ENCODE results near the gene IL36B.

Gene IL36B

GRCh38 chr2:113015655-113016054 is 37.0 kb downstream of the IL36B start:
- Histone ChIP-seq H3K36me3 (ENCODE audit: control insufficient read depth in 1 of 2, insufficient read depth in 2 of 2, low read depth in 1 of 2, low read length in 2 of 2) (no peaks in the 10 kb centered on the region), H3K4me2 (ENCODE audit: low read length, poor library complexity, severe bottlenecking) (no peak overlapping the region), H3K79me1 (replicated peaks; ENCODE audit: low read length, poor library complexity, severe bottlenecking) (no peaks in the 10 kb centered on the region), H3K4ac (ENCODE audit: low read depth in 1 of 2, low read length in 2 of 2) (no peak overlapping the region), H3K4me3 (ENCODE audit: insufficient read depth in 1 of 2, low read depth in 1 of 2, low read length in 2 of 2) (no peak overlapping the region), H4K8ac (ENCODE audit: low read length) (no peak overlapping the region), H2BK15ac (ENCODE audit: low read depth, poor library complexity, severe bottlenecking) (no peak overlapping the region), H3K9ac (ENCODE audit: low read length) (no peak overlapping the region), H3K27me3 (ENCODE audit: control insufficient read depth in 1 of 2, insufficient read depth in 1 of 2, low read length in 2 of 2) (peaks cover 22 to 28% of the 10 kb centered on the region in 2 experiments), H2BK12ac (ENCODE audit: low read length in 2 of 2) (no peak overlapping the region), H3K9me3 (ENCODE audit: control insufficient read depth, low read length) (no peaks in the 10 kb centered on the region), H3K27ac (ENCODE audit: low read length, poor library complexity, severe bottlenecking) (no peak overlapping the region), H2AK5ac (ENCODE audit: low read length, severe bottlenecking) (no peak overlapping the region), H3K23ac (ENCODE audit: low read length in 2 of 2) (no peak overlapping the region), H3K14ac (ENCODE audit: low read length in 2 of 2) (no peak overlapping the region), H4K91ac (ENCODE audit: low read length) (no peak overlapping the region), H2BK5ac (ENCODE audit: low read depth, low read length, poor library complexity, severe bottlenecking) (no peak overlapping the region), H2BK120ac (ENCODE audit: low read depth, low read length) (no peak overlapping the region), H3K4me1 (ENCODE audit: control insufficient read depth, insufficient read depth, low read depth, low read length) (no peaks in the 10 kb centered on the region), H2AFZ (ENCODE audit: low read depth, low read length) (no peak overlapping the region), H3K18ac (ENCODE audit: low read depth in 1 of 2, low read length in 2 of 2) (no peak overlapping the region)
- no peak for DNase-seq
- WGBS = 57% methylated on average over 2 of the region's 2 CpGs

DNA sequence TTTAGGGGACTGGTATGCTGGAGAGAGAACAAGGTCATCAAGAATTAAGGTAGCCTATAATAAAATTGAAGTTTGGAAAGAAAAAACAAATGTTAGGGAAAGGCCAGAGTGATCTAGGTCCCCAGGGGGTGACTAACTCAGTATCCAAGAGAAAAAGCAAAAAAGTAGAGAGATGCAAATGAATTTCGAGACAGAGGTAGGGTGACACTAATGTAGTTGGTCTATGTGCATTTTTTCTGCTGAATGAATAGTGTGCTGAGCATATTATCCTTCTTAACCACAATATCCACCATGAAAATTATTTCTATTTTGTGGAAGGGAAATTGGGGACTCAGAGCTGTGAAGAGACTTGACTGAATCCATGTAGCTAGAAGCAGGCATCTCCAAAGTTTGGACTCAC is 37.6 kb downstream of the IL36B start:
- Histone ChIP-seq H3K4me2 (ENCODE audit: low read length, poor library complexity, severe bottlenecking) (no peak overlapping the region), H3K4ac (ENCODE audit: low read depth in 1 of 2, low read length in 2 of 2) (no peak overlapping the region), H3K27me3 (ENCODE audit: control insufficient read depth in 1 of 2, insufficient read depth in 1 of 2, low read length in 2 of 2) (peaks cover 22 to 27% of the 10 kb centered on the region in 2 experiments), H2BK15ac (ENCODE audit: low read depth, poor library complexity, severe bottlenecking) (no peak overlapping the region), H2AFZ (ENCODE audit: low read depth, low read length) (no peak overlapping the region), H2BK5ac (ENCODE audit: low read depth, low read length, poor library complexity, severe bottlenecking) (no peak overlapping the region), H3K4me3 (ENCODE audit: insufficient read depth in 1 of 2, low read depth in 1 of 2, low read length in 2 of 2) (no peak overlapping the region), H3K36me3 (ENCODE audit: control insufficient read depth in 1 of 2, insufficient read depth in 2 of 2, low read depth in 1 of 2, low read length in 2 of 2) (no peaks in the 10 kb centered on the region), H3K18ac (ENCODE audit: low read depth in 1 of 2, low read length in 2 of 2) (no peak overlapping the region), H3K23ac (ENCODE audit: low read length in 2 of 2) (no peak overlapping the region), H3K9ac (ENCODE audit: low read length) (no peak overlapping the region), H2BK12ac (ENCODE audit: low read length in 2 of 2) (no peak overlapping the region), H4K91ac (ENCODE audit: low read length) (no peak overlapping the region), H3K79me1 (replicated peaks; ENCODE audit: low read length, poor library complexity, severe bottlenecking) (no peaks in the 10 kb centered on the region), H4K8ac (ENCODE audit: low read length) (no peak overlapping the region), H2BK120ac (ENCODE audit: low read depth, low read length) (no peak overlapping the region), H3K27ac (ENCODE audit: low read length, poor library complexity, severe bottlenecking) (no peak overlapping the region), H3K14ac (ENCODE audit: low read length in 2 of 2) (no peak overlapping the region), H2AK5ac (ENCODE audit: low read length, severe bottlenecking) (no peak overlapping the region), H3K9me3 (ENCODE audit: control insufficient read depth, low read length) (no peaks in the 10 kb centered on the region), H3K4me1 (ENCODE audit: control insufficient read depth, insufficient read depth, low read depth, low read length) (no peaks in the 10 kb centered on the region)
- 22% methylated on average over 1 of the region's 1 CpG for WGBS
- DNase-seq = no peak

GRCh38 chr2:113014067-113014466 is 38.6 kb downstream of the IL36B start:
- H3K4me2 ChIP-seq (ENCODE audit: low read length, poor library complexity, severe bottlenecking) = no peak overlapping the region

DNA sequence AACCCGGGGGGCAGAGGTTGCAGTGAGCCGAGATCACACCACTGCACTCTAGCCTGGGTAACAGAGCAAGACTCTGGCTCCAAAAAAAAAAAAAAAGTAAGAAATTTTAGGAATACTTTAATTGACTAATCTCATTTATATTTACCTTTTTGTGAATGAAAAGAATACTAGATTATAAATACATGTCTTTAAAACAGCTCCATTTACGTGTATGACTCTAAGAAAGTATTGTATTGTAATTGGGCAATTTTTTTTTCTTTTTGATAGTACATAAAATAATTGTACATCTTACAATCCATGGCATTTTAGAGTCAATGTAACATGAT is 39.4 kb downstream of the IL36B start:
- H3K27ac ChIP-seq (ENCODE audit: low read length, poor library complexity, severe bottlenecking) = no peak overlapping the region
- H2AK5ac ChIP-seq (ENCODE audit: low read length, severe bottlenecking) = no peak overlapping the region
- H3K36me3 ChIP-seq (ENCODE audit: control insufficient read depth in 1 of 2, insufficient read depth in 2 of 2, low read depth in 1 of 2, low read length in 2 of 2) = no peaks in the 10 kb centered on the region
- no peak overlapping the region for H2AFZ ChIP-seq (ENCODE audit: low read depth, low read length)
- no peak overlapping the region for H2BK5ac ChIP-seq (ENCODE audit: low read depth, low read length, poor library complexity, severe bottlenecking)
- H4K8ac ChIP-seq (ENCODE audit: low read length) = no peak overlapping the region
- no peaks in the 10 kb centered on the region for H3K79me1 ChIP-seq (replicated peaks; ENCODE audit: low read length, poor library complexity, severe bottlenecking)
- no peak overlapping the region for H2BK12ac ChIP-seq (ENCODE audit: low read length in 2 of 2)
- no peak overlapping the region for H3K14ac ChIP-seq (ENCODE audit: low read length in 2 of 2)
- H3K23ac ChIP-seq (ENCODE audit: low read length in 2 of 2) = no peak overlapping the region
- H3K4me1 ChIP-seq (ENCODE audit: control insufficient read depth, insufficient read depth, low read depth, low read length) = no peaks in the 10 kb centered on the region
- no CpG with 5 or more reads among the region's 3 CpGs for WGBS
- no peak overlapping the region for H3K9ac ChIP-seq (ENCODE audit: low read length)
- no peak overlapping the region for H3K4me2 ChIP-seq (ENCODE audit: low read length, poor library complexity, severe bottlenecking)
- no peak overlapping the region for H3K18ac ChIP-seq (ENCODE audit: low read depth in 1 of 2, low read length in 2 of 2)
- peaks cover 15 to 16% of the 10 kb centered on the region in 2 experiments for H3K27me3 ChIP-seq (ENCODE audit: control insufficient read depth in 1 of 2, insufficient read depth in 1 of 2, low read length in 2 of 2)
- H2BK15ac ChIP-seq (ENCODE audit: low read depth, poor library complexity, severe bottlenecking) = no peak overlapping the region
- no peak overlapping the region for H3K4me3 ChIP-seq (ENCODE audit: insufficient read depth in 1 of 2, low read depth in 1 of 2, low read length in 2 of 2)
- H4K91ac ChIP-seq (ENCODE audit: low read length) = no peak overlapping the region
- no peaks in the 10 kb centered on the region for H3K9me3 ChIP-seq (ENCODE audit: control insufficient read depth, low read length)
- H2BK120ac ChIP-seq (ENCODE audit: low read depth, low read length) = no peak overlapping the region
- H3K4ac ChIP-seq (ENCODE audit: low read depth in 1 of 2, low read length in 2 of 2) = no peak overlapping the region
- no peak for DNase-seq

More at GRCh38 chr2:113014067-113014466, 38.6 kb downstream of the IL36B start:
- Histone ChIP-seq H3K36me3 (ENCODE audit: control insufficient read depth in 1 of 2, insufficient read depth in 2 of 2, low read depth in 1 of 2, low read length in 2 of 2) (no peaks in the 10 kb centered on the region), H3K27ac (ENCODE audit: low read length, poor library complexity, severe bottlenecking) (no peak overlapping the region), H2AK5ac (ENCODE audit: low read length, severe bottlenecking) (no peak overlapping the region), H3K27me3 (ENCODE audit: control insufficient read depth in 1 of 2, insufficient read depth in 1 of 2, low read length in 2 of 2) (peaks cover 22% of the 10 kb centered on the region in 2 experiments), H2BK12ac (ENCODE audit: low read length in 2 of 2) (no peak overlapping the region), H3K9ac (ENCODE audit: low read length) (no peak overlapping the region), H2BK5ac (ENCODE audit: low read depth, low read length, poor library complexity, severe bottlenecking) (no peak overlapping the region), H3K4me1 (ENCODE audit: control insufficient read depth, insufficient read depth, low read depth, low read length) (no peaks in the 10 kb centered on the region), H3K23ac (ENCODE audit: low read length in 2 of 2) (no peak overlapping the region), H3K79me1 (replicated peaks; ENCODE audit: low read length, poor library complexity, severe bottlenecking) (no peaks in the 10 kb centered on the region), H3K14ac (ENCODE audit: low read length in 2 of 2) (no peak overlapping the region), H3K4ac (ENCODE audit: low read depth in 1 of 2, low read length in 2 of 2) (no peak overlapping the region), H2AFZ (ENCODE audit: low read depth, low read length) (no peak overlapping the region), H4K8ac (ENCODE audit: low read length) (no peak overlapping the region), H3K9me3 (ENCODE audit: control insufficient read depth, low read length) (no peaks in the 10 kb centered on the region), H4K91ac (ENCODE audit: low read length) (no peak overlapping the region), H2BK120ac (ENCODE audit: low read depth, low read length) (no peak overlapping the region), H3K18ac (ENCODE audit: low read depth in 1 of 2, low read length in 2 of 2) (no peak overlapping the region), H2BK15ac (ENCODE audit: low read depth, poor library complexity, severe bottlenecking) (no peak overlapping the region), H3K4me3 (ENCODE audit: insufficient read depth in 1 of 2, low read depth in 1 of 2, low read length in 2 of 2) (no peak overlapping the region)
- DNase-seq = no peak
- no CpG with 5 or more reads among the region's 2 CpGs for WGBS
